GM19397 (cell line): ENCODE results near the gene HIP1.
"Not testable (repeated sequence)": the region's sequence is repeated elsewhere in the genome, so short reads cannot be mapped to it uniquely, and the experiment has no call there.

Experiments
- ATAC-seq: cut with Tn5 transposase; IDR thresholded peaks from one replicate; pipeline ENCODE4 v1.9.1; 2021; ENCODE audit warnings: mild to moderate bottlenecking, moderate library complexity; ENCODE audit not compliant: unreplicated experiment

HIP1 gene

DNA sequence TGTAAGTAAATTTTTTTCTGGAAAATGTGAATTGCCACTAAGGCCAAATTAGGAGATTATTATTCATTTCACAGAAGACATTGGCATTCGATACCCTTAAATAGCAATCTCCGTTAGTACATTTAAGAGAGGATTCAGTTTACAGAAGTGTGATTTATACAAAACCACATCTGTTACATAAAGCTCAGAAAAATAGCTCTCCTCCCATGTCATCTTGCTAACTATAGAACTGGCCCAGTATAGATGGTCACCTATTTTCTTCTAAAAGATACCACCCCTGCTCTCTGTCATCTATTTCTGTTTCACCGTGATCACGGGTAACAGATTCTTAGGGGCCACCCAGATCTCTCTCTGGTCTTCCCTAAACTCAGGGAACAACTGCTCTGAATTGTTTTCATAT lies 119.1 kb downstream of the HIP1 start:
- ATAC-seq = no peak

DNA sequence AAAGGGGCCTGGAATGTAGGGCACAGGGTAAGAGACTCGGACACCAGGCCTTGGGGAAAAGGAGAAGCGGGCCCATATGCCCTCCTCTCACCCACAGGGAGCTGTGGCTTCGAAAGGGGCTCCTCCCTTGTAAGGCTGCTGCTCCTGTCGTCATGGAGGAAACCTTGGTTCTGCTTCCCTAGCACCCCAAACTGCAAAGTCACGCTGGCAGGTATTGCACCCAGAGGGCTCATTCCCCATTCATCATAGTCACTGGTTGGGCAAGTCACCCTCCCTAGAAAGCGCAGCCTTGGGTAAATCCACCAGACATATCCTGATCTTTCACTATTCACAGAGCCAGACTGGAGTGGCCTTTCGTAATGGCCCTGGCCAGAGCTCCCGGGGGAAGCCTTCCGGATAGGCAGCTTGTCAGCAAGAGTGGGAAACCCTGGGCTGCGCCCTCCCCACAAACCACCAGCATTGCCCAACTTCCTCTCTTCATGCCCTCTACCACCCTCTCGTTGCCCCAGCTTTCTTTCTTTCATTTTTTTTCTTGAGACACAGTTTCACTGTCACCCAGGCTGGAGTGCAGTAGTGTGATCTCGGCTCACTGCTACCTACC lies 121.0 kb downstream of the HIP1 start:
- ATAC-seq = no peak

DNA sequence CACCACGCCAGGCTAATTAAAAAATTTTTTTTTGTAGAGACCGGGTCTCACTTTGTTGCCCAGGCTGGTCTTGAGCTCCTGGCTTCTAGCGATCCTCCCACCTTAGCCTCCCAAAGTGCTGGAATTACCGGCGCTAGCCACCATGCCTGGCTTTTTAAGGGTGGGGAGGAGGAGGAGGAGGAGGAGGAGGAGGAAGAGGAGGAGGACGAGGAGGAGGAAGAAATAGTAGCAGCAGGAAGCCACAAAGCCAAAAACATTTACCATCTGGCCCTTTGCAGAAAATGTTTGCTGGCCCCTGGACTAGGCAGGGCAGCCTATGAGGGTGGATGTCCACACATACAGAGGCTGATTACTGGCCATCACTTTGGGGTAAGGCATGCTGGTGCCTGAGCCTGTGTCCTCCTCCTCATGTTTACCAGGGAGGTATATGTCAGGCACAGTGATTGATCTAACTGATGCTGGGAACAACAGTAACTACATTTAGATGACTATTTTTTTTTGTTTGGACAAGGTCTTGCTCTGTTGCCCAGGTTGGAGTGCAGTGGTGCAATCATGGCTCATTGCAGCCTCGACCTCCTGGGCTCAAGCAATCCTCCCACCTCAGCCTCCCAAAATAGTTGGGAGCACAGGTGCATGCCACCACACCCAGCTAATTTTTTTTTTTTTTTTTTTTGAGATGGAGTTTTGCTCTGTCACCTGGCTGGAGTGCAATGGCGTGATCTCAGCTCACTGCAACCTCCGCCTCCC lies 122.1 kb downstream of the HIP1 start:
- no peak for ATAC-seq

DNA sequence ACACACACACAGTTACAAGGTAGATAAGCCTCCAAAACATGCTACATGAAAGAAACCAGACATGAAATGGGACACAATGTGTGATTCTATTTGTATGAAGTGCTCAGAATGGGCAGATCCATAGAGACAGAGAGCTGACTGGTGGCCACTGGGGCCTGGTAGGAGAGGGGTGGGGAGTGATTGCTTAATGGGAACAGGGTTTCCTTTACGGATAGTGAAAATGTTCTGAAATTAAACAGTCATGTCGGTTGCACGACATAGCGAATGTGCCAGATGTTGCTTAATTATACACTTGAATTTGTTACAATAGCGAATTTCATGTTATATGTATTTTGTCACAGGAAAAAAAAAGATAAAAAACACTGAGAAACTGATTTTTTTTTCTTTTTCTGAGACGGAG lies 124.3 kb downstream of the HIP1 start:
- ATAC-seq = no peak

DNA sequence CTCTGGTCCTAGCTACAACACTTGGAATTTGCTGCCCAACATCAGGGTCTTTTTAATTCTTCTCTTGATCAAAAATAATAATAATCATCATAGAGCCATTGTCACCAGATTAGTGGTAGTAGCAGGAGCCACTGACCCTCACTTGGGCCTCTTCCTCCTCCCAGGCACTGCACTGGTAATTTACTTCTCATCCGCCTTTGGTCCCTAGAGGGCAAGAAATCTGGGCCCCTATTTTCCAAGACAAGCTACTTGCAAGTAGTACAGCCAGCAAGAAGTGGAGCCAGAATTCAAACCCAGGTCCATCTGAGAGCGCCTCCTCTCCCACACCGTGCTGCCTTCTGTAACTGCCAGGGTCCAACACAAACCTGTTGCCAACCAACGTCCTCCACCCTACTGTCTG lies 125.4 kb downstream of the HIP1 start:
- ATAC-seq = no peak

DNA sequence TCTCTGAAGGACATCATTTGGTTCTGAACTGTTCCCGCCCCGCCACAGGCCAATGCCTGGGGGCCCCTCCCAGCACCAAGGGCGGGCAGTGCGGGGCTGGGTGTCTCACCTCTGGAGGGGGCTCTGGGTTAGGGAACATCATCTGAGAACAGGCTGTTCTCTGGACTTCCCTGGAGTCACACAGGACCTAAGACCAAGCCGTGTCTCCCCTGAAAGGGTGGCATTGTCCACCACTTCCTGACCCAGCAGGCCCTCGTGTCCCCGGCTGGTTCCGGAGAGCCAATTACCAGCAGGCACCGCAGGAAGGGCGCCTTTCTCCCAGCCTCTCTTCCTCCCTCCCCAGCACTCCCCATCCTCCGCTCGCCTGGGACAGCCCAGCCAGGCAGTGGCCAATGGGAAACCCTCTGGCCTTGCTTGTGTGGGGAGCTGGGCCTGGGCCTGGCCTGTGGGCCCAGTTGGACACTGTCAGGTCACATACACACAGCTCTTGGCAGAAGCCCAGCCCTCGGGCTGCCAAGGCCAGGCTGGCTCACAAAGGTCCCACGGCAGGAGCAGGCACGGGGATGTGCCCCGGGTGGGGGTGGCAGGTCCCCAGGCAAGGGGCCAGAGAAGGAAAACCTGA lies 127.1 kb downstream of the HIP1 start:
- no peak for ATAC-seq

DNA sequence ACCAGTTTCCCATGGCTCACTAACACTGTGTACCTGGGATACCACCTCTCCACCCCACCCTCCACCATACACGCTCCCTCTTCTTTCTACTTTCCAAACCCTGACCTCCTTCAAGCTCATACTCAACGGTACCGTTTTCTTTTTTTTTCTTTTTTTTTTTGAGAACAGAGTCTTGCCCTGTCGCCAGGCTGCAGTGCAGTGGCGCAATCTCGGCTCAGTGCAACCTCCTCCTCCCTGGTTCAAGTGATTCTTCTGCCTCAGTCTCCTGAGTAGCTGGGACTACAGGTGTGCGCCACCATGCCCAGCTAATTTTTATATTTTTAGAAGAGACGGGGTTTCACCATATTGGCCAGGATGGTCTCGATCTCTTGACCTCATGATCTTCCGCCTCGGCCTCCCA lies 129.3 kb downstream of the HIP1 start:
- not testable (repeated sequence) for ATAC-seq

DNA sequence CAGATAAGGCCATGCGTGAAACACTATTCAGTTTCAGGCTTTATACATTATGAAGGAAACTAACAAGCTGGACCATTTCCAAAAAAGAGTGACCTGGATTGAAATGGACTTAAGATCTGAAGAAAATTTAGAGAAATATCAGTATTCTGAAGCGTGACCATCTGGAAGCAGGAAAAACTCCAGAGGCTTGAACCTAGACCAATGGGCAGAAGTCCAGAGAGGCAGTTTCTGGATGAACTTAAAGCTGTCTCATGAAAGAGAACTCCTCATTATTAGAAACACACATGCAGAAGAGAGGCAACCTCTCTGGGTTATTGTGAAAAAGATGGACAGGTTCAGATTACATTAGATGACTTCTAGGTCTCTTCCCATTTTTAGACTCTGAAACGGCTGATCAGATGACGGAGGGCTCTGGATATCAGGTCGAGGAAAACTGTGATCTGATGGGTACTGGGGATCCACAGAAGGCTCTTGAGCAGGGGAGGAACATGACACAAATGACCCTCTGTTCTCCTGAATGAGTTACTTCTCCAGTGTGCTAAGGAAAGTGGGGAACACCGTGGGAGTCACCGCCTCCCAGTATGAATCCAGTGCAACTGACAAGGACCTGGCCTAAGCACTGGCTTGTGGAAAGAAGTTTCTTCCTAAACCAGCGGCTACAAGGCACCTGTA lies 130.2 kb downstream of the HIP1 start:
- no peak for ATAC-seq

DNA sequence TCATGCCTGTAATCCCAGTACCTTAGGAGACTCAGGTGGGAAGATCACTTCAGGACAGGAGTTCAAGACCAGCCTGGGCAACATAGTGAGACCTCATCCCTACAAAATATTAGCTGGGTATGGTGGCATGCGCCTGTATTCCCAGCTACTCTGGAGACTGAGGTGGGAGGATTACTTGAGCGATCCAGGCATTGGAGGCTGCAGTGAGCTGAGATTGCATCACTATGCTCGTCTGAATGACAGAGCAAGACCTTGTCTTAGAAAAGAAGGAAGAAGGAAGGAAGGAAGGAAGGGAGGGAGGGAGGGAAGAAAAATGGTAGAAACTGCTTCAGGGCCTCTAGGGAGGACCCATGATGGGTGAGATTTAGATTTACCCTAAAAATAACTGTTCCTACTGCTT lies 134.3 kb downstream of the HIP1 start:
- ATAC-seq = no peak

DNA sequence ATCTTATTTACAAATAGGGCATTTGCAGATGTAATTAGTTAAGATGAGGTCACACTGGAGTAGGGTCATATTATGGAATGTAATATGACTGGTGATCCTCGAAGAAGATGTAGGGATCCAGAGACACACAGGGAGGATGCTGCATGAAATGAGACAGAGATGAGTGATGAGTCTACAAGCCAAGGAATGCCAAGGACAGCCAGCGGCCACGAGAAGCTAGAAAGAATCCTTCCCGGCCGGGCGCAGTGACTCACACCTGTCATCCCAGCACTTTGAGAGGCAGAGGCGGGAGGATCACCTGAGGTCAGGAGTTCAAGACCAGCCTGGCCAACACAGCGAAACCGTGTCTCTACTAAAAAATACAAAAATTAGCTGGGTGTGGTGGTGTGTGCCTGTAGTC lies 135.9 kb downstream of the HIP1 start:
- not testable (repeated sequence) for ATAC-seq

DNA sequence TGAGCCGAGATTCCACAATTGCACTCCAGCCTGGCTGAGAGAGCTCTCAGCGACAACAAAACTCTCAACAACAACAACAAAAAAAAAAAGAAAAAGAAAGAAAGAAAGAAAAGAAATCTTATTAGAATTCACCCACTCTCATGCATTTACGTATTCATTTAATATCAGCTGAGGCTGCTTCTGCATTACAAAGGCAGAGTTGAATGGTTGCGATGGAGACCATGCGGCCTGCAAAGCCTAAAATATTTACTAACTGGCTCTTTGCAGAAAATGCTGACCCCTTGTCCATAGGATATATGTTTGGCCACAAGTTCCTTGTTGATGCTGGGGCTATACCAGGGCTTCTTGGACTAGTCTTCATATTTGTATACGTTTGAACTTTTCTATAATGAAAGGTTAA lies 137.2 kb downstream of the HIP1 start:
- ATAC-seq = no peak

DNA sequence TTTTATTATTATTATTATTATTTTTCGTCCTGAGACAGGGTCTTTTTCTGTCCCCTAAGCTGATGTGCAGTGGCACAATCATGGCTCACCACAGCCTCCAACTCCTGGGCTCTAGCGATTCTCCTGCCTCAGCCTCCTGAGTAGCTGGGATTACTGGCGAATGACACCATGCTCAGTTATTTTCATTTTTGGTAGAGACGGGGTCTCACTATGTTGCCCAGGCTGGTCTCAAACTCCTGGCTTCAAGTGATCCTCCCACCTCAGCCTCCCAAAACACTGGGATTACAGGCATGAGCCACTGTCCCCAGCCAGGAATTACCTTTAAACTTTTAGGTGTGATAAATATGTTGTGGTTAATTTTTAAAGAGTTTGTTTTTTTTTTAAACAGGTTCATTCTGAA lies 138.0 kb downstream of the HIP1 start:
- not testable (repeated sequence) for ATAC-seq

DNA sequence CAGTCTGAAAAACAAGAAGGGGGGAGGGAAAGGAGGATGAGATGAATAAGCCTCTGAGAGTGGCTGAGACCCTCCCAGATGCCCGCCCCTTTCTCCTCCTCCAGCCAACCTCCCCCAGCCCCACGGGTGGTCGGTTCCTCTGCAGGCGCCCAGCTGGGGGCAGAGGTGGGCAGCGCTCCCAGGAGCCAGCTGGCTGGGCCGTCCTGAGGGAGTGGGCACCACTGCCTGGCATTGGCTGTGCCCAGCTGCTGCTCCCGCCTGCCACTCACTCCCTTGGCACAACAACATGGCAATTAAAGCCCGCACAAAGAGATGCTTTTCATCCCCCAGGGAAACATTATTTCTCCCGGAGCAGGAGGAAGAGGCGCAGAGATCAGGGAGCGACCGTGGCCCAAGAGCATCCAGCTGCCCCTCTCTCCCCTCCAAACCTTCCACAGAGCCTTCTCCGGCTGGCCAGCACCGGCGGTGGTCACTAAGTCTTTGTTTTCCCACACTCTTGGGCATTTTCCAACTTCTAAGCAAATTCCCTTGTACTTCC lies 139.4 kb downstream of the HIP1 start:
- no peak for ATAC-seq

DNA sequence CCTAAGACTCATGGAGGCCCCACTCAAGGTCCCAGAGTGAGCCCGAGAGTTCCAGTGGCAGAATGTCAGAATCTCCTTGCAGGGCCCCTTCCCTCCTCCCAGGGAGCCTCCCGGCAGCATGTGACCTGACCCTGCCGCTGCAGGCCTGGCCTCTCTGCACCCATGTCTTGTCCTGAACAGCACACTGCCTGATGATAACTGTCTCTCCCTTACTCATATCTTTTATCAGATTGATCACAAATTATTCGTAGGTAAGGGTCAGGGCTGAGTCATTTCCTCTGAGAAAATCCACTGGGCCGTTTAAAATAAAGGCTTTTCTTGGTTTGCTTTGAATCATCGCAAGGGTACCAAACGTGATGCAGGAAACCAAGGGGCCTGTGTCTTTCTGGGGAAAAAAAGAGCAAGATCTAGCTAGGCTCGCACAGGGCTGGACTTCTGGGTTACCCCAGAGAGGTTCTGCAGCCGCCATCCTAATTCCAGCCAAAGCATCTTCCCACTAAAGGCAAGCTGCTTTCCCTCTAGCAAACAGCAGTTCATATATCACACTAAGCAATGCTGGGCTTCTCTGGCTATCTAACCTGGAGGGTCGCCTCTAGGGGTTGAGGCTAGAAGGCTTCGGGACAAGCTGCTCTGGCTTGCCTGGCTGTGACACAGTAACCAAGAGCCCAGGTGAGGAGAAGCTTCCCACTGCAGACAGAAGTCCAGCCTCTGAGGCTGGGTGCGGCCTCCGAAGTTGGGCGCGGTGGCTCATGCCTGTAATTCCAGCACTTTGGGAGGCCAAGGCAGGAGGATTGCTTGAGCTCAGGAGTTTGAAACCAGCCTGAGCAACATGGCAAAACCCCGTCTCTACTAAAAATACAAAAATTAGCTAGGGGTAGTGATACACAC lies 141.8 kb downstream of the HIP1 start:
- no peak for ATAC-seq

DNA sequence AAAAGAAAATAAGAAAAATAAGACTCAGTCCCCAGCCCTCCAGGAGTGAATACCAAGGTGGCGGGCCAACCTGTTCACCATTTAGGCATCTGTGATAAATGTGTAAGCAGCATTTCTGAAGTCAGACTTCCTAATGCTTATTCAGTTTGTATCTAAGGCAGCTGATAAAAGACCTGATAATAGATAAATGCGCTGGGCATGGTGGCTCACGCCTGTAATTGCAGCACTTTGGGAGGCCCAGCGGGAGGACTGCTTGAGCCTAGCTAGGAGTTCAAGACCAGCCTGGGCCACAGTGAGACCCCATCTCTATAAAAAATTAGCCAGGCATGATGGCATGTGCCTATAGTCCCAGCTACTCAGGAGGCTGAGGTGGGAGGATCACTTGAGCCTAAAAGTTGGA lies 143.0 kb downstream of the HIP1 start:
- no peak for ATAC-seq

DNA sequence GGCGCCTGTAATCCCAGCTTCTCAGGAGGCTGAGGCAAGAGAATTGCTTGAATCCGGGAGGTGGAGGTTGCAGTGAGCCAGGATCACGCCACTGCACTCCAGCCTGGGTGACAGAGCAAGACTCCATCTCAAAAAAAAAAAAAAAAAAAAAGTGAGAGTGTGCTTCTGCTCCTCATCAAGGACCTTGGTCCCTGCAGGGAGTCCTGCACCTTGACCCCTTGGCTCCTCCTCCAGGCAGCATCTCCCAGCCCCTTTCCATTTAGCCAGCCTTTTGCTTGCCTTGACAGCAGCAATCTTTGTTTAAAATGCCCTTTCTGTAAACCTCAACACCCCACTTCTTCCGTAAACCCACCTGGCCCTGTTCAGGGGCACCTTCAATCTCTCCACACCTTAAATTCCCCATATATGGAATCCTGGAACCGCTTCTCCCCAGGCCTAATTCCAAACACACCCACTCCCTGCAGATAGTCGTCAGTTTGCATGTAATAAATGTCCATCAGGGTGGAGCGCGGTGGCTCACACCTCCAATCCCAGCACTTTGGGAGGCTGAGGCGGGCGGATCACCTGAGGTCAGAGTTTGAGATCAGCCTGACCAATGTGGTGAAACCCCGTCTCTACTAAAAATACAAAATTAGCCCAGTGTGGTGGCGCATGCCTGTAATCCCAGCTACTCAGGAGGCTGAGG lies 145.1 kb downstream of the HIP1 start:
- not testable (repeated sequence) for ATAC-seq

DNA sequence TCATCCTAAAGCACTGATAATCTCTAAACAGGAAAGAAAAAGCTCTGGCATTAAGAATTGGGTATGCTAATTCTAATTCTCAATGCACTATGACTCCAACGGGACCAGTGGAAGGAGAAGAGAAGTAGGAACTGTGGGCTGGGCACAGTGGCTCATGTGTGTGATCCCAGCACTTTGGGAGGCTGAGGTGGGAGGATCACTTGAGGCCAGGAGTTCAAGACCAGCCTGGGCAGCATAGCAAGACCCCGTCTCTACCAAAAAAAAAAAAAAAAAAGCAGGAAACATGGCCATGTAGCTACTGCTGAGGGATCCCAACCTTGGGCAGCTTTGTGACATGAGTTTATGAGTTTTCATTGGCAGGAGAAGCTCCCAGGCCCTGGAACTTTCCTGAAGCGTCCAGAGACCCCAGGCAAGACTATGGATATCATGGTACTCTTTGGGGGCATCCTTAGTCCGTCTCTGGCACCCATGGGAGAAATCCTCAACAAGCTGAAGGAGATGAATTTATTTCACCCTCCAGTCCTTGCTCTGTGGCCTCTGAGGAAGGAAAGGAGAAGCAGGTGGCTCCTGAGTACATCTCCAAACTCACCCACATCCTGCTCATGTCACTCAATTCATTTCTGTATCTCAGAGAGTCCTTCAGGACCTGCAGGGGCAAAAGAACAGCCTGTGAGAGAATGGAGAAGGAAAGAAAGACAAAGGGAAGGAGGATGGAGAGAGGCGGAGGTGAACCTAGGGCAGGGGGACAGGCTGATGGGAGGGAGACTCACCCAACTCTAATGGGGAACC lies 147.1 kb downstream of the HIP1 start:
- no peak for ATAC-seq

DNA sequence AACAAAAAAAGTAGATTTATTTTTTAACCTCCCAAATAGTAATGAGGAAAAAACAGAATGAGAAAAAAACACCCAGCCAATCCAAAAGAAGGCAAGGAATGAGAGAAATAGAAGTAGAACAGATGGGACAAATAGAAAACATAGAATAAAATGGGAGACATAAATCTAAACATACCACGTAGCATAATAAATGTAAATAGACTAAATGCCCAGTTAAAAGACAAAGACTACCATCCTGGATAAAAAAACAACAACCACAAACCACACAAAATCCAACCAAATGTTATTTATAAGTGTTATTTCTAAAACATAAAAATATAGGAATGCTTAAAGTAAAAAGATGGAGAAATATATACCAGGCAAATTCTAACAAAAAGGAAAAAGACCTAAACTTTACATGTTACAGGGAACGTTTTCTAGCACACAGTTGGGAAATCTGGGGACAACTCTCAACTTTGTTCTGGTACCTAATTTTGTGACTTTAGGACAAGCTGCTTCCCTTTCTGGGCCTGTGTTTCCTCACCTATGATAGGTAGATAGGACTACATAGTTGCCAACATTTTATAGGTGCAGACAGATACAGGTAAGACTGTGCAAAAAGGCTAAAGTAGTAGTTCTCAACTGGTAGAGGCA lies 148.3 kb downstream of the HIP1 start:
- ATAC-seq = no peak

DNA sequence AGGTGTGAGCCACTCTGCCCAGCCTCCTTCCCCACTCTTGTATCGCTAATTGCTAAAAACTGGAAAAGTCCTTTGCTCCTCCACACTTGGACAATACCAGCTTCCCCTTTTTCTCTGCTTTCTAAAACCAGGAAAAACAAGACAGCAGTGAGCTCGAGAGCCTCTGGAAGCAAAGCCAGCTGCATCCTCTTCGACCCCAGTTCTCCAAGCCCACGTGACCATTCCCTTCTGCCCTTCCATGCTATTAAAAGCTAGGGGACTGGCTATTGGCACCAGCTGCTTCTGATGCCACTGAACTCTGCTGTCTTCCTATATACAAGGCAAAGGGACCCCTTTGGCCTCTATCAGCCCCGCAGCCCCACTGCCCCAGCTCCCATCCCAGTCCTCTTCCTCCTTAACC lies 154.4 kb downstream of the HIP1 start:
- no peak for ATAC-seq
